Lower leg skin (tissue), 3 donors: ENCODE results near the gene WDR62.

Source experiments
- CTCF ChIP-seq, 3 donors: fragments of 450-650 bp; IDR thresholded peaks; one replicate each; pipeline ENCODE4 v1.5.1; 2016; ENCODE audit warnings: antibody characterized with exemption in 3 of 3, mild to moderate bottlenecking in 3 of 3, moderate library complexity in 2 of 3
- POLR2A ChIP-seq, 2 donors: fragments of 450-650 bp; IDR thresholded peaks; one replicate each; pipeline ENCODE4 v1.6.1; 2016 to 2017; ENCODE audit warnings: antibody characterized with exemption in 2 of 2, mild to moderate bottlenecking in 1 of 2, moderate library complexity in 1 of 2

- no peak for TF ChIP-seq CTCF (IDR thresholded peaks at IDR 0.05)
- TF ChIP-seq POLR2A (IDR thresholded peaks at IDR 0.05) = no peak
Measured at GRCh38 chr19:36043952-36044351, 10.7 kb upstream of the WDR62 start.
